NCI-H748 (cell line): ENCODE measurements around the gene ACACA.
"Not testable (repeated sequence)": the region's sequence is repeated elsewhere in the genome, so short reads cannot be mapped to it uniquely, and the experiment has no call there.

Experiments
- DNase-seq: peaks from one replicate; lab custom pipeline; 2025; ENCODE audit not compliant: unreplicated experiment; lab: John Stamatoyannopoulos, UW

The ACACA gene

GRCh38 chr17:37081287-37081686 is 325.3 kb downstream of the ACACA start:
- DNase-seq, result no peak

GRCh38 chr17:37079735-37080134 is 326.9 kb downstream of the ACACA start:
- DNase-seq, result no peak

- no peak for DNase-seq
Observed at GRCh38 chr17:37079065-37079708, 327.4 kb downstream of the ACACA start.

- DNase-seq, result not testable (repeated sequence)
Observed at GRCh38 chr17:37073464-37073863, 333.2 kb downstream of the ACACA start.

GRCh38 chr17:37069087-37069486 is 337.5 kb downstream of the ACACA start:
- DNase-seq, result peak; percentile 34

- no peak for DNase-seq
Observed at GRCh38 chr17:37068266-37068665, 338.4 kb downstream of the ACACA start.

GRCh38 chr17:37067555-37068111 is 339.0 kb downstream of the ACACA start:
- DNase-seq, result no peak

GRCh38 chr17:37066322-37067255 is 340.0 kb downstream of the ACACA start:
- no peak for DNase-seq

GRCh38 chr17:37065486-37066321 is 340.9 kb downstream of the ACACA start:
- DNase-seq, result no peak

GRCh38 chr17:37064956-37065355 is 341.7 kb downstream of the ACACA start:
- no peak for DNase-seq

- no peak for DNase-seq
Observed at GRCh38 chr17:37064206-37064605, 342.4 kb downstream of the ACACA start.

GRCh38 chr17:37062021-37062420 is 344.6 kb downstream of the ACACA start:
- DNase-seq, result peak; percentile 14

GRCh38 chr17:37060928-37061327 is 345.7 kb downstream of the ACACA start:
- no peak for DNase-seq

- no peak for DNase-seq
Observed at GRCh38 chr17:37060094-37060493, 346.5 kb downstream of the ACACA start.

- DNase-seq, result no peak
Observed at GRCh38 chr17:37059493-37059892, 347.1 kb downstream of the ACACA start.

GRCh38 chr17:37056622-37057021 is 350.0 kb downstream of the ACACA start:
- no peak for DNase-seq

- DNase-seq, result no peak
Observed at GRCh38 chr17:37054894-37055293, 351.7 kb downstream of the ACACA start.

- no peak for DNase-seq
Observed at GRCh38 chr17:37052450-37052849, 354.2 kb downstream of the ACACA start.

GRCh38 chr17:37051833-37052232 is 354.8 kb downstream of the ACACA start:
- DNase-seq, result no peak

- no peak for DNase-seq
Observed at GRCh38 chr17:37051381-37051780, 355.3 kb downstream of the ACACA start.

- DNase-seq, result no peak
Observed at GRCh38 chr17:37050920-37051319, 355.7 kb downstream of the ACACA start.
